Fibroblast of lung (primary cell): ENCODE measurements around the gene TLR1. TPM values are rescaled to one million over a fixed set of nuclear protein-coding genes. Genes with fewer than 3 reads are reported as not detected.
A peak's percentile ranks its signal among the peaks of the same experiment; 100 is the strongest.

Experiments
- DNase-seq, 2 donors: peaks; one replicate each; pipeline versions ENCODE4 v3.0.0 to v3.0.0-alpha.2; 2010; ENCODE audit warnings: low read depth in 2 of 2
- H2AFZ ChIP-seq: 2 replicates; pipeline ENCODE4 v1.5.1; 2012; ENCODE audit warnings: low read length, control low read depth, inconsistent platforms
- H3K27ac ChIP-seq: 2 replicates; pipeline ENCODE4 v1.5.1; 2011; ENCODE audit warnings: low read length, control low read depth; ENCODE audit not compliant: insufficient read depth
- H3K27me3 ChIP-seq: 2 replicates; pipeline ENCODE4 v1.5.1; 2011; ENCODE audit warnings: mild to moderate bottlenecking, low read length; ENCODE audit not compliant: control insufficient read depth, insufficient read depth
- H3K36me3 ChIP-seq: 2 replicates; pipeline ENCODE4 v1.5.1; 2011; ENCODE audit warnings: low read length; ENCODE audit not compliant: control insufficient read depth, insufficient read depth
- H3K4me1 ChIP-seq: 2 replicates; pipeline ENCODE4 v1.5.1; 2011; ENCODE audit warnings: low read length; ENCODE audit not compliant: control insufficient read depth, insufficient read depth; ENCODE audit errors: extremely low read depth
- H3K4me2 ChIP-seq: 2 replicates; pipeline ENCODE4 v1.5.1; 2011; ENCODE audit warnings: low read length, control low read depth; ENCODE audit not compliant: insufficient read depth; ENCODE audit errors: extremely low read depth
- H3K4me3 ChIP-seq, 4 experiments: fragments of 200-600 bp in 1 of 4; sonication (generic) in 1 of 4; replicated peaks in 1 of 4; 2 replicates each; pipeline ENCODE4 v1.5.1; 2011 to 2016; ENCODE audit warnings: low read length in 4 of 4, low read depth in 3 of 4, mild to moderate bottlenecking in 3 of 4, control low read depth in 2 of 4, inconsistent platforms in 1 of 4, mixed read lengths in 1 of 4; ENCODE audit not compliant: insufficient read depth in 1 of 4; ENCODE audit errors: control extremely low read depth in 1 of 4
- H3K79me2 ChIP-seq: 2 replicates; pipeline ENCODE4 v1.5.1; 2012; ENCODE audit warnings: mild to moderate bottlenecking, low read length, inconsistent platforms; ENCODE audit not compliant: control insufficient read depth, insufficient read depth
- H3K9ac ChIP-seq: 2 replicates; pipeline ENCODE4 v1.5.1; 2011; ENCODE audit warnings: mild to moderate bottlenecking, low read length, control low read depth; ENCODE audit not compliant: insufficient read depth
- H3K9me3 ChIP-seq: 2 replicates; pipeline ENCODE4 v1.5.1; 2012; ENCODE audit warnings: low read depth, low read length; ENCODE audit not compliant: control insufficient read depth, insufficient read depth
- H4K20me1 ChIP-seq: 2 replicates; pipeline ENCODE4 v1.5.1; 2011; ENCODE audit warnings: low read length; ENCODE audit not compliant: control insufficient read depth, insufficient read depth; ENCODE audit errors: extremely low read depth
- CTCF ChIP-seq, 2 donors: IDR thresholded peaks in 1 of 2; conservative IDR thresholded peaks in 1 of 2; 1 replicate in 1 of 2; 2 replicates in 1 of 2; pipeline ENCODE4 v1.5.1; 2011 to 2012; ENCODE audit warnings: low read length in 2 of 2, control low read depth in 1 of 2, inconsistent platforms in 1 of 2, low read depth in 1 of 2, mild to moderate bottlenecking in 1 of 2
- EZH2 ChIP-seq: IDR thresholded peaks from 2 replicates; pipeline ENCODE4 v1.5.1; 2012; ENCODE audit warnings: low read length, control low read depth, mild to moderate bottlenecking; ENCODE audit errors: missing control alignments
- polyA plus RNA-seq, 2 donors: library from polyadenylated mRNA; depleted of rRNA in 1 of 2; stranded (reverse) in 1 of 2; unstranded in 1 of 2; fragments of >200 nt; gene quantifications; 2 replicates each; pipeline ENCODE4 v1.2.1, GENCODE V29; 2011 to 2012; ENCODE audit warnings: missing spikeins in 1 of 2
- total RNA-seq: library from RNA; depleted of rRNA; stranded (reverse); fragments of >200 nt; gene quantifications from 2 replicates; pipeline ENCODE4 v1.2.1, GENCODE V29; 2014

Gene TLR1
- total and polyA plus RNA-seq, 2 donors (not counting 1 experiment from before 2014, with no cell fraction given): 0.77 to 1.7 TPM

- no peaks in the 10 kb centered on the region for H3K79me2 ChIP-seq
- H3K4me1 ChIP-seq: no peaks in the 10 kb centered on the region
- no peaks in the 10 kb centered on the region for H4K20me1 ChIP-seq
- H3K36me3 ChIP-seq: no peaks in the 10 kb centered on the region
- H3K4me3 ChIP-seq: no peak overlapping the region
- H3K4me2 ChIP-seq: no peak overlapping the region
- no peaks in the 10 kb centered on the region for H3K9me3 ChIP-seq
- H2AFZ ChIP-seq: no peak overlapping the region
- H3K9ac ChIP-seq: no peak overlapping the region
- DNase-seq: peak in 1 of 2 donors; percentile 78
- TF ChIP-seq EZH2: no peak
- TF ChIP-seq CTCF (conservative IDR thresholded peaks at IDR 0.05 in 1 of 2, IDR thresholded peaks at IDR 0.05 in 1 of 2; ENCODE audit: low read depth in 1 of 2, low read length in 2 of 2): no peak
- no peak overlapping the region for H3K27ac ChIP-seq
- H3K27me3 ChIP-seq: no peaks in the 10 kb centered on the region
Observed at GRCh38 chr4:38837849-38838248, 33.3 kb upstream of the TLR1 start.

GRCh38 chr4:38837334-38837733 is 32.7 kb upstream of the TLR1 start:
- H3K4me1 ChIP-seq: no peaks in the 10 kb centered on the region
- H3K4me3 ChIP-seq: no peak overlapping the region
- no peak overlapping the region for H3K4me2 ChIP-seq
- no peaks in the 10 kb centered on the region for H4K20me1 ChIP-seq
- no peak for DNase-seq
- no peaks in the 10 kb centered on the region for H3K27me3 ChIP-seq
- TF ChIP-seq EZH2: no peak
- TF ChIP-seq CTCF (conservative IDR thresholded peaks at IDR 0.05 in 1 of 2, IDR thresholded peaks at IDR 0.05 in 1 of 2; ENCODE audit: low read depth in 1 of 2, low read length in 2 of 2): no peak
- H3K9ac ChIP-seq: no peak overlapping the region
- H3K27ac ChIP-seq: no peak overlapping the region
- H2AFZ ChIP-seq: no peak overlapping the region
- no peaks in the 10 kb centered on the region for H3K9me3 ChIP-seq
- no peaks in the 10 kb centered on the region for H3K79me2 ChIP-seq
- no peaks in the 10 kb centered on the region for H3K36me3 ChIP-seq

GRCh38 chr4:38834570-38834969 is 30.0 kb upstream of the TLR1 start:
- Histone ChIP-seq H2AFZ (no peak overlapping the region), H3K27me3 (no peaks in the 10 kb centered on the region), H4K20me1 (no peaks in the 10 kb centered on the region), H3K4me3 (no peak overlapping the region), H3K9ac (no peak overlapping the region), H3K79me2 (no peaks in the 10 kb centered on the region), H3K4me2 (no peak overlapping the region), H3K36me3 (no peaks in the 10 kb centered on the region), H3K4me1 (no peaks in the 10 kb centered on the region), H3K27ac (no peak overlapping the region), H3K9me3 (no peaks in the 10 kb centered on the region)
- TF ChIP-seq CTCF (conservative IDR thresholded peaks at IDR 0.05 in 1 of 2, IDR thresholded peaks at IDR 0.05 in 1 of 2; ENCODE audit: low read depth in 1 of 2, low read length in 2 of 2) (no peak), EZH2 (no peak)
- DNase-seq: no peak
